HepG2 (cell line): ENCODE results near the gene TRAPPC3. TPM values are rescaled to one million over a fixed set of nuclear protein-coding genes. Genes with fewer than 3 reads are reported as not detected.

ENCODE experiments used
- ATAC-seq: fragments of 200-7000 bp; cut with Tn5 transposase; 3 replicates; pipeline ENCODE4 v1.9.1; 2020; ENCODE audit warnings: mild to moderate bottlenecking, moderate library complexity
- BruUV-seq: library from RNA; stranded (reverse); fragments of 400-500 nt; replicated peaks from 2 replicates; lab custom pipeline; 2021; lab: Mats Ljungman, UMichigan
- CTCF ChIA-PET: fragments of 300-600 bp; formaldehyde crosslinking; extraction: SDS; loops from one replicate; lab custom pipeline; 2021; ENCODE audit warnings: low total read pairs, inconsistent platforms, low intra/inter-chr PET ratio; lab: Yijun Ruan, JAX
- POLR2A ChIA-PET: fragments of 350-600 bp; sonication (Branson Sonifier 250); formaldehyde crosslinking; loops from one replicate; lab custom pipeline; 2020; ENCODE audit warnings: antibody characterized with exemption, inconsistent platforms; lab: Yijun Ruan, JAX
- DNase-seq: peaks from one replicate; pipeline ENCODE4 v3.0.0-alpha.2; 2015; ENCODE audit warnings: low spot score
- FAIRE-seq: peaks from 3 replicates; lab custom pipeline; 2011; peaks lifted over from hg19 to GRCh38; lab: Jason Lieb, UNC
- H2AFZ ChIP-seq: one replicate; pipeline ENCODE4 v1.6.1; 2011; ENCODE audit warnings: low read length, inconsistent platforms
- H3K27ac ChIP-seq: fragments of 300-600 bp; 3 replicates; pipeline ENCODE4 v1.8.0; 2011; ENCODE audit warnings: mixed run types, mild to moderate bottlenecking, mixed read lengths, low read length, inconsistent platforms; ENCODE audit not compliant: insufficient read depth; ENCODE audit errors: extremely low read length
- H3K27me3 ChIP-seq, 2 experiments: fragments of 200-600 bp in 1 of 2; 2 replicates in 1 of 2; 3 replicates in 1 of 2; pipeline versions ENCODE4 v1.6.0 to v1.8.0; 2011; ENCODE audit warnings: low read length in 2 of 2, mild to moderate bottlenecking in 2 of 2, moderate library complexity in 2 of 2, inconsistent platforms in 1 of 2; ENCODE audit not compliant: insufficient read depth in 2 of 2, control insufficient read depth in 1 of 2
- H3K36me3 ChIP-seq, 2 experiments: fragments of 200-600 bp in 1 of 2; replicated peaks in 1 of 2; 2 replicates in 1 of 2; 3 replicates in 1 of 2; pipeline versions ENCODE4 v1.5.1 to v1.8.0; 2011; ENCODE audit warnings: low read length in 2 of 2, inconsistent platforms in 1 of 2; ENCODE audit not compliant: insufficient read depth in 2 of 2, control insufficient read depth in 1 of 2
- H3K4me1 ChIP-seq: 2 replicates; pipeline ENCODE4 v1.5.1; 2012; ENCODE audit warnings: low read length, inconsistent platforms; ENCODE audit not compliant: insufficient read depth
- H3K4me2 ChIP-seq: 2 replicates; pipeline ENCODE4 v1.6.0; 2011; ENCODE audit warnings: low read depth, low read length, inconsistent platforms
- H3K4me3 ChIP-seq, 3 experiments: fragments of 200-600 bp in 1 of 3; sonication (generic), shearing (Covaris generic) in 1 of 3; replicated peaks in 1 of 3; 2 replicates each; pipeline ENCODE4 v1.5.1; 2011 to 2016; ENCODE audit warnings: low read length in 3 of 3, inconsistent platforms in 2 of 3, low read depth in 2 of 3, mild to moderate bottlenecking in 2 of 3, control low read depth in 1 of 3, mixed read lengths in 1 of 3; ENCODE audit not compliant: insufficient read depth in 1 of 3
- H3K79me2 ChIP-seq: one replicate; pipeline ENCODE4 v1.6.1; 2011; ENCODE audit warnings: low read length, inconsistent platforms; ENCODE audit not compliant: insufficient read depth
- H3K9ac ChIP-seq: 2 replicates; pipeline ENCODE4 v1.6.0; 2011; ENCODE audit warnings: mild to moderate bottlenecking, low read depth, low read length, inconsistent platforms; ENCODE audit not compliant: insufficient read depth
- H3K9me3 ChIP-seq: 2 replicates; pipeline ENCODE4 v1.5.1; 2012; ENCODE audit warnings: mild to moderate bottlenecking, low read length
- H4K20me1 ChIP-seq: 2 replicates; pipeline ENCODE4 v1.6.0; 2011; ENCODE audit warnings: inconsistent platforms, mild to moderate bottlenecking, low read length, moderate library complexity; ENCODE audit not compliant: insufficient read depth
- ETV6 ChIP-seq: sonication (generic); formaldehyde crosslinking; conservative IDR thresholded peaks from 2 replicates; pipeline ENCODE4 v1.4.0; 2020; ENCODE audit warnings: missing genetic modification reagents
- REL ChIP-seq: sonication (generic); formaldehyde crosslinking; conservative IDR thresholded peaks from 2 replicates; pipeline ENCODE4 v1.8.0; 2022; ENCODE audit warnings: mild to moderate bottlenecking, missing genetic modification reagents, moderate library complexity
- ZNF329 ChIP-seq: sonication (generic); formaldehyde crosslinking; IDR thresholded peaks from 2 replicates; pipeline ENCODE4 v1.9.0; 2021; ENCODE audit warnings: low read depth, mild to moderate bottlenecking, missing genetic modification reagents
- ZNF383 ChIP-seq: sonication (generic); formaldehyde crosslinking; IDR thresholded peaks from 2 replicates; pipeline ENCODE4 v1.4.0; 2020; ENCODE audit warnings: missing genetic modification reagents, mild to moderate bottlenecking, borderline replicate concordance
- ZNF501 ChIP-seq: sonication (generic); formaldehyde crosslinking; IDR thresholded peaks from 2 replicates; pipeline ENCODE4 v1.5.1; 2020; ENCODE audit warnings: mild to moderate bottlenecking, moderate library complexity, missing genetic modification reagents
- ZNF557 ChIP-seq: sonication (generic); formaldehyde crosslinking; IDR thresholded peaks from 2 replicates; pipeline ENCODE4 v1.4.0; 2020; ENCODE audit warnings: missing genetic modification reagents
- WGBS: methylation state at CpG from one replicate; pipeline ENCODE4 v1.1.6; 2017; ENCODE audit warnings: low lambda C conversion rate; 5-methylcytosine and 5-hydroxymethylcytosine counted together
- in situ Hi-C: cut with HindIII; loops from 2 replicates; pipeline ENCODE4 v1.10.0; 2017; ENCODE audit warnings: low pct_unique_long_range_greater_than_20kb; ENCODE audit not compliant: extremely low pct_ligation_motif_present
- intact Hi-C: fragments of 100-400 bp; cut with micrococcal nuclease; formaldehyde crosslinking; loops from one replicate; pipeline ENCODE4 v1.10.0; 2022; ENCODE audit not compliant: unreplicated experiment
- polyA plus RNA-seq, 8 experiments: library from polyadenylated mRNA; depleted of rRNA in 3 of 8; stranded (reverse) in 7 of 8; unstranded in 1 of 8; fragments of >200 nt; fragmentation: Illumina TruSeq in 4 of 8; extraction: Trizol in 4 of 8; gene quantifications; 2 replicates each; pipeline versions ENCODE4 v1.2.1 to v1.2.3, GENCODE V29; 2011 to 2016; ENCODE audit warnings: low read depth in 4 of 8, missing spikeins in 1 of 8, mixed read lengths in 1 of 8; ENCODE audit not compliant: insufficient read depth in 1 of 8
- total RNA-seq, 5 experiments: library from RNA; depleted of rRNA; stranded (reverse); fragments of >200 nt; fragmentation: Illumina TruSeq; extraction: Trizol; gene quantifications; 2 replicates each; pipeline ENCODE4 v1.2.3, GENCODE V29; 2016; ENCODE audit warnings: low read depth in 1 of 5
- TF ChIP-seq, protein P1 (sequence below): sonication (generic); formaldehyde crosslinking; IDR thresholded peaks from 2 replicates; pipeline ENCODE4 v1.5.0; 2020; ENCODE audit warnings: missing genetic modification reagents

The TRAPPC3 gene
- total and polyA plus RNA-seq, 2 of the 13 experiments (the other 11 are each of a cell fraction or from before 2014, with no cell fraction given), result 53.7 to 62.4 TPM

DNA sequence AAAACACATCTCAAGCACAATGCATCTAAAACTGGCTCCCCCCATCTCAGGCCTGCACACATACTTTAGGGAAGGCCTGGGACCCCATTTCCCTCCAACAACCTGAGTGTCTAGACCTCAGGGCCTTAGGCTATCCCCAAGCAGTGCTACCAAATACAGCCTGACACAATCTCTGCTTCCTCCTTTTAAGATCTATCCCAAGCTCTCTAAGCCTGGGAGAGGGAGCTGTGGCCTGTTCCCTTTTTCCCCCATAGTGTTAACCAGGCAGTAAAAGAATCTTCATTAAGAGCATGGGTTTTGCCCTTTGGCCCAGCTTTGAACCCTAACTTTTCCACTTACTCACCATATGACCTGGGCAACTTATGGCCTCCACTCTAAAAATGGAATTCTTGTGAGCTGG lies 13.5 kb downstream of the TRAPPC3 start (continued):
- TF ChIP-seq, protein P1, sequence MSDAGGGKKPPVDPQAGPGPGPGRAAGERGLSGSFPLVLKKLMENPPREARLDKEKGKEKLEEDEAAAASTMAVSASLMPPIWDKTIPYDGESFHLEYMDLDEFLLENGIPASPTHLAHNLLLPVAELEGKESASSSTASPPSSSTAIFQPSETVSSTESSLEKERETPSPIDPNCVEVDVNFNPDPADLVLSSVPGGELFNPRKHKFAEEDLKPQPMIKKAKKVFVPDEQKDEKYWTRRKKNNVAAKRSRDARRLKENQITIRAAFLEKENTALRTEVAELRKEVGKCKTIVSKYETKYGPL (CRISPR knock-in tag), result no peak
- TF ChIP-seq ZNF557 (CRISPR knock-in tag), result no peak
- TF ChIP-seq REL (CRISPR knock-in tag), result no peak

DNA sequence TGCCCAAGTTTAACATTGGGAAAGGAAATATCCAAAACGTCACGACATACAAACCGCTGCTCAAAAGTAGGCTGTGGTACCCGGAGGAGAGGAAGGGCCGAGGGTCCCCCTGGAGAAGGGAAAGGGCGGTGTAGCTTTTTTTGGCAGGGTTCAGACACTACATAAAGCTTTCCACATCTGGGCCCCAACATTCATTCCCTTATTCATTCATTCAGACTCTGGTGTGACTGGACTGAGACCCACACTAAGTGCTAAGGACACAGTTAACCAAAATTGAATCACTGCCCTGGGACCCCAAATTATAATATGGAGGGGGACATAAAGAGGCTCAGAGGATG lies 14.0 kb downstream of the TRAPPC3 start:
- Histone ChIP-seq H3K27ac (no peak overlapping the region), H3K4me3 (no peak overlapping the region), H3K27me3 (no peaks in the 10 kb centered on the region), H3K4me2 (no peak overlapping the region), H3K36me3 (peaks cover 14 to 37% of the 10 kb centered on the region in 2 experiments; a peak in 4 of 5 replicates), H2AFZ (no peak overlapping the region), H3K79me2 (no peaks in the 10 kb centered on the region), H4K20me1 (no peaks in the 10 kb centered on the region), H3K9me3 (no peaks in the 10 kb centered on the region), H3K4me1 (peaks cover 18% of the 10 kb centered on the region), H3K9ac (no peak overlapping the region)
- FAIRE-seq (no peak), ATAC-seq (no peak), DNase-seq (no peak)
- ChIA-PET POLR2A (interaction anchor here (1.0 to 1.7 kb wide), 5 partner anchors 14 to 171 kb away, joined by 3 to 4 read pairs (median 4); partner anchors contain the start of genes SH3D21 and TRAPPC3), CTCF (interaction anchor here (1.5 to 4.5 kb wide), 3 partner anchors 33 to 53 kb away, joined by 6 to 104 read pairs (median 9); no protein-coding TSS in a partner anchor)
- in situ Hi-C loops (no loop called here), intact Hi-C loops (no loop called here)
- TF ChIP-seq ZNF383, result no peak
- TF ChIP-seq ZNF329 (CRISPR knock-in tag), result no peak
- 0 out of 2 replicates have a peak, but pooled peaks have one; percentile 1 for TF ChIP-seq ZNF501
- no peak for TF ChIP-seq ETV6 (CRISPR knock-in tag)
- no TSS peak for BruUV-seq
- 80% methylated on average over 6 of the region's 6 CpGs for WGBS
